ENCODE data around the gene TSPAN9. TPM values are rescaled to one million over a fixed set of nuclear protein-coding genes. Genes with fewer than 3 reads are reported as not detected.

TSPAN9 gene
- total RNA-seq, 3 donors from 2014 or later, result 16.8 to 44.9 (median 36.9) TPM

DNA sequence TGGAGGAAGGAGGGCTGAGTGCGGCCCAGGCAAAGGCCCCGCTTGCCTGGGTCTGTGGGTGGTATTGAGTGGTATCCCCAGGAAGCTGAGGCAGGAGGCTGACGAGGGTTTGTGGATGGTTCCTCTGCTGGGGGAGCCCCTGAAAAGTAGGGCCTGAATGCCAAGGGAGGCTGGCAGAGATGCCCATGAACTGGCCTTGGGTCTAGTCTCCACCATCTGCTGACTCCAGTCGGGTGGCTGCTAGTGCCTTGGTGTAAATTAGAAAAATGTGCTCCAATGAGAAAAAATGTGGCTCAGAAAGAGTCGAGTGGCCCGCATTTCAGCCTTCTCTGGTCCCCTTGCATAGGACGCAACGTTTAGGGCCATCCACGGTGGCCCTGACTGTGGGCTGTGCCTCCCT is 232.6 kb downstream of the TSPAN9 start:
- DNase-seq (ENCODE audit: low spot score in 2 of 2), result no peak
- no peak overlapping the region for H3K27ac ChIP-seq
- H3K4me3 ChIP-seq, result no peak overlapping the region
- H3K27me3 ChIP-seq, result no peaks in the 10 kb centered on the region
- no peaks in the 10 kb centered on the region for H3K36me3 ChIP-seq
- peaks cover 0 to 4% of the 10 kb centered on the region in 2 donors for H3K4me1 ChIP-seq
- intact Hi-C loops (cut with DNase I; ENCODE audit: low total_unique reads), result no loop called here
- H3K9me3 ChIP-seq, result no peaks in the 10 kb centered on the region
- no peak for TF ChIP-seq POLR2AphosphoS5 (IDR thresholded peaks at IDR 0.05)

- Histone ChIP-seq H3K4me1 (peaks cover 0 to 11% of the 10 kb centered on the region in 2 donors), H3K27me3 (no peaks in the 10 kb centered on the region), H3K4me3 (no peak overlapping the region), H3K36me3 (no peaks in the 10 kb centered on the region), H3K27ac (peak overlapping the region; percentile 8 to 54), H3K9me3 (no peaks in the 10 kb centered on the region)
- intact Hi-C loops (cut with DNase I; ENCODE audit: low total_unique reads), result no loop called here
- DNase-seq (ENCODE audit: low spot score in 2 of 2), result no peak
- TF ChIP-seq POLR2AphosphoS5 (IDR thresholded peaks at IDR 0.05) (no peak), CTCF (IDR thresholded peaks at IDR 0.05) (no peak), POLR2A (IDR thresholded peaks at IDR 0.05) (no peak)
Measured at GRCh38 chr12:3310271-3311026, 233.3 kb downstream of the TSPAN9 start.

DNA sequence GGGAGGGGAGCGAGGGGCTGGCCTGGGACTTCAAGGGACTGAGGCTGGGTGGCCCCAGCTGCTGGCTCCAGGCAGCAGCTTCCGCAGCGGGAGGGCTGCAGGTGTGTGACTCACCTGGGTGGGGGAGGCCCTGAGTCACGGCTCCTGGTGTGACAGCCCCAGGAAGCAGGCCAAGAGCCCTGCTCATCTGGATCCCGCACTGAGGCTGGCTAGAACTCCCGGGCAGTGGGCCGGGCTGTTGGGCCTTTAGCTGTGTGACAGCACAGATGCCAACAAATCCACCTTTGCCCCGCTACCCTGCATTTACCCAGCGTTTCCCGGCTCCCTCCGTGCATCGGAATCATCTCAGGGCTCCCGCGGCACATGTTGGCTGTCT is 233.8 kb downstream of the TSPAN9 start:
- peak; percentile 76 to 86 for DNase-seq (ENCODE audit: low spot score in 2 of 2)
- H3K4me3 ChIP-seq, result no peak overlapping the region
- H3K27ac ChIP-seq, result peak overlapping the region; percentile 8 to 54
- no peaks in the 10 kb centered on the region for H3K27me3 ChIP-seq
- H3K9me3 ChIP-seq, result no peaks in the 10 kb centered on the region
- H3K36me3 ChIP-seq, result no peaks in the 10 kb centered on the region
- TF ChIP-seq POLR2AphosphoS5 (IDR thresholded peaks at IDR 0.05), result no peak
- TF ChIP-seq POLR2A (IDR thresholded peaks at IDR 0.05), result no peak
- TF ChIP-seq CTCF (IDR thresholded peaks at IDR 0.05), result no peak
- peaks cover 0 to 14% of the 10 kb centered on the region in 2 donors for H3K4me1 ChIP-seq
- intact Hi-C loops (cut with DNase I; ENCODE audit: low total_unique reads), result no loop called here

- H3K4me1 ChIP-seq, result peaks cover 0 to 14% of the 10 kb centered on the region in 2 donors
- intact Hi-C loops (cut with DNase I; ENCODE audit: low total_unique reads), result no loop called here
- no peaks in the 10 kb centered on the region for H3K36me3 ChIP-seq
- DNase-seq (ENCODE audit: low spot score in 2 of 2), result no peak
- H3K27ac ChIP-seq, result peak overlapping the region in 1 of 2 donors; percentile 54
- no peak for TF ChIP-seq CTCF (IDR thresholded peaks at IDR 0.05)
- TF ChIP-seq POLR2A (IDR thresholded peaks at IDR 0.05), result no peak
- no peak for TF ChIP-seq POLR2AphosphoS5 (IDR thresholded peaks at IDR 0.05)
- H3K27me3 ChIP-seq, result no peaks in the 10 kb centered on the region
- H3K9me3 ChIP-seq, result no peaks in the 10 kb centered on the region
- no peak overlapping the region for H3K4me3 ChIP-seq
Measured at GRCh38 chr12:3311491-3312103, 234.4 kb downstream of the TSPAN9 start.

DNA sequence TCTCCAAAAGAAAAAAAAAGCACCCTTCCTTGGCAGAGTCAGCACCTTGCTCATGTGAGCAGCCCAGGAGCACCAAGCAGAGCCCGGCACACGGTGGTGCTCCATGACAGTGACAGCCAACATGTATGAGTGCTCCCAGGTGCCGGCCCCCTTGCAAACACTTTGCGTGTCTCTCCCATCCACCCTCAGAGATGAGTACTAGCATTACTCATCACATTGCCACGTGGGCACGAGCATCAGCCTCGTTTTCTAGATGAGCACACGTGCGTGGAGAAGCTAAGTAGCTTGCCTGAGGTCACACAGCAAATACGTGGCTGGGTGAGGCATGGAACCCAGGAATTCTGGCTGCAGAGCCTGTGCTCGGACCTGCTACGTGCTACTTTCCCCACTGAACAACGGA is 235.9 kb downstream of the TSPAN9 start:
- H3K4me3 ChIP-seq, result no peak overlapping the region
- intact Hi-C loops (cut with DNase I; ENCODE audit: low total_unique reads), result no loop called here
- TF ChIP-seq POLR2AphosphoS5 (IDR thresholded peaks at IDR 0.05) (no peak), CTCF (IDR thresholded peaks at IDR 0.05) (no peak)
- H3K9me3 ChIP-seq, result no peaks in the 10 kb centered on the region
- DNase-seq (ENCODE audit: low spot score in 2 of 2), result no peak
- no peaks in the 10 kb centered on the region for H3K36me3 ChIP-seq
- peaks cover 0 to 14% of the 10 kb centered on the region in 2 donors for H3K4me1 ChIP-seq
- H3K27ac ChIP-seq, result no peak overlapping the region
- no peaks in the 10 kb centered on the region for H3K27me3 ChIP-seq
